Ecto neural progenitor cell (in vitro differentiated cells): ENCODE results near the gene SET.
"Not testable (repeated sequence)": the region's sequence is repeated elsewhere in the genome, so short reads cannot be mapped to it uniquely, and the experiment has no call there.

ENCODE experiments used
- DNase-seq: peaks from one replicate; pipeline ENCODE4 v3.0.0-alpha.2; 2018; ENCODE audit warnings: low spot score

SET gene

GRCh38 chr9:128687453-128687852 is 1.6 kb upstream of the SET start:
- DNase-seq, result no peak

GRCh38 chr9:128689293-128689774 is 312 bp downstream of the SET start:
- DNase-seq, result no peak

GRCh38 chr9:128689820-128690683 is 1.0 kb downstream of the SET start:
- DNase-seq, result no peak

GRCh38 chr9:128690684-128691034 is 1.6 kb downstream of the SET start:
- DNase-seq, result no peak

GRCh38 chr9:128693738-128694137 is 4.7 kb downstream of the SET start:
- DNase-seq, result not testable (repeated sequence)

- DNase-seq, result no peak
Measured at GRCh38 chr9:128694344-128694743, 5.3 kb downstream of the SET start.

- DNase-seq, result no peak
Measured at GRCh38 chr9:128696923-128697707, 8.1 kb downstream of the SET start.

GRCh38 chr9:128699096-128699795 is 10.2 kb downstream of the SET start:
- DNase-seq, result not testable (repeated sequence)

GRCh38 chr9:128701227-128701854 is 12.3 kb downstream of the SET start:
- no peak for DNase-seq

GRCh38 chr9:128702445-128702948 is 13.5 kb downstream of the SET start, which contains the start of gene PKN3:
PKN3 (plus strand) TSS chr9:128702503; CDS start chr9:128702916, 413 bp downstream.
- DNase-seq, result peak; percentile 96

- peak; percentile 74 for DNase-seq
Measured at GRCh38 chr9:128702949-128703615, 14.1 kb downstream of the SET start.

- no peak for DNase-seq
Measured at GRCh38 chr9:128703616-128704355, 14.8 kb downstream of the SET start.

- DNase-seq, result no peak
Measured at GRCh38 chr9:128704356-128704670, 15.3 kb downstream of the SET start.

- no peak for DNase-seq
Measured at GRCh38 chr9:128705051-128705965, 16.3 kb downstream of the SET start.

- no peak for DNase-seq
Measured at GRCh38 chr9:128706045-128706444, 17.0 kb downstream of the SET start.

GRCh38 chr9:128706671-128707381 is 17.8 kb downstream of the SET start:
- no peak for DNase-seq

GRCh38 chr9:128707446-128707845 is 18.4 kb downstream of the SET start:
- no peak for DNase-seq

GRCh38 chr9:128712451-128713410 is 23.7 kb downstream of the SET start:
- DNase-seq, result no peak
